ENCODE results near the gene ZNF570.

The ZNF570 gene

DNA sequence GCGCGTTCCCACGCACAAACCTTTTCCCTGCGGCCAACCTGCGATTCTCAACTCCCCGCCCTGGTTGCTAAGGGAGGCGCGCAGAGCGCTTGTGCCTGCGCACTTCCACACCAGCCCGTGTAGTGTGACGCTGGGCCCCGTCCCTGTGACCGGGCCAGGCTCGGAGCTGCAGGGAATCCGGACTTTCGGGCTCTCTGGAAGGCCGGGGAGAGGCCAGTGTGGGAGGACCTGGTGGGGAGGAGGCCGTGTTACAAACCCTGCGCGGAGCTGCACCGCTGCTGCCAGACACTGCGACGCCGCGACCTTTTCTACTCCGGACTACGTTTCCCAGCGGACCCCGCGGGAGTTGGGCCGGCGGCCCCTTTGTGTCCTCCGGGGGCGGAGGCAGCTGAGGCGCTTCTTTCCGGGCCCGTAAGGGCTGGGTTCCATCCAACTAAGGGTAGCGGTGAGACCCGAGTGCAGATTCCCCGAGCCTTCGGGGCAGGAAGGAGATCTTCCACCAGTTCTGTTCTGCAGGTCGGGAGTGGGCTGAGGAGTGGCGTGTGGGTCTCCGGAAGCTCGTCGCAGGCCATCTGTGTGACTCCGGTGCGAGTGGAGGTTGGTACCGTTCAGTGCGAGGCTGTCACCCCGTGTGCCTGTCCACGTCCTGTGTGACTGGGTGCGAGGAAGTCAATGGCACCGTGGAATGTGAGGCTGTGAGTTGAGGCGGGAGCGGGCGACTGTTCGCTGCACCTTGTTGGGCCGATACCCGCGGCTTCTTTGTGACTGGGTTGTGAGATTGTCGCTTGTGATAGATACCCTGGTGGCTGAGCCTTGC, at the start of gene ZNF570:
Gene ZNF570 (plus strand): TSS at position 396 of the 817 bp plus-strand sequence. CDS start 999 bp downstream, outside the sequence.
- Histone ChIP-seq H3K9me3 (peaks cover 7% of the 10 kb centered on the region; the same call in 1 of the 2 replicates), H3K36me3 (replicated peaks) (peaks cover 15% of the 10 kb centered on the region), H3K27me3 (ENCODE audit: low read depth) (no peaks in the 10 kb centered on the region), H3K4me3 (peak within 1 kb of the TSS; percentile 73), H3K4me1 (peaks cover 3% of the 10 kb centered on the region)
- DNase-seq (ENCODE audit: low spot score in 2 of 2): peak; percentile 67 to 90
- in situ Hi-C loops (cut with MboI; ENCODE audit: low sequenced_read_pairs): no loop called here

DNA sequence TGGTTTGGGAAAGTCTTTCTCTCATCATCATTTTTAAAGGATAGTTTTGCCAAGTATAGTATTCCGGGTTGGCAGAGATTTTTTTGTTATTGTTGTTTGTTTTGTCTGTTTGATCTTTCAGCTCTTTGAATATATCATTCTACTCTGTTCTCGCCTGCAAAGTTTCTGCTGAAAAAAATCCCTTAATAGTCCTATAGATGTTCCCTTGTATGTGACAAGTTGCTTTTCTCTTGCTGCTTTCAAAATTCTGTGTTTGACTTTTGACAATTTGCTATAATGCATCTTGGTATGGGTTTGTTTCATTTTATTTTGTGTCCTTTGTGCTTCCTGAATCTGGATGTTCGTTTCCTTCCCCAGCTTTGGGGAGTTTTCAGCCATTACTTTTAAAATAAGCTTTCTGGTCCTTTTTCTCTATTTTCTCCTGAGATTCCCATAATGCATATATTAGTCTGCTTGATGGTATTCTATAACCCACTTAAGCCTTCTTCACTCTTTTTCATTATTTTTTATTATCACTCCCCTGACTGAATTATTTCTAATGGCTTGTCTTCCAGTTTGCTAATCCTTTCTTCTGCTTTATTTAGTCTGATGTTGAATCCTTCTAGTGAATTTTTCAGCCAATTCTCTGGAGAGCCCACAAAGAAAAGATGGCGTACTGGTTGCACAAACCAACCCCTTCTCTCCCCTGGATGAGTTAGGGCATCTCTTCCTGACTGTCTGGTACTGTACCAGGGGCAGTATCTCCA, 16.5 kb upstream of the ZNF570 start:
- Histone ChIP-seq H3K4me3 (no peak overlapping the region), H3K36me3 (replicated peaks) (no peaks in the 10 kb centered on the region), H3K27me3 (ENCODE audit: low read depth) (no peaks in the 10 kb centered on the region), H3K9me3 (peaks cover 18% of the 10 kb centered on the region), H3K4me1 (no peaks in the 10 kb centered on the region)
- no peak for DNase-seq (ENCODE audit: low spot score in 2 of 2)
- in situ Hi-C loops (cut with MboI; ENCODE audit: low sequenced_read_pairs): no loop called here

DNA sequence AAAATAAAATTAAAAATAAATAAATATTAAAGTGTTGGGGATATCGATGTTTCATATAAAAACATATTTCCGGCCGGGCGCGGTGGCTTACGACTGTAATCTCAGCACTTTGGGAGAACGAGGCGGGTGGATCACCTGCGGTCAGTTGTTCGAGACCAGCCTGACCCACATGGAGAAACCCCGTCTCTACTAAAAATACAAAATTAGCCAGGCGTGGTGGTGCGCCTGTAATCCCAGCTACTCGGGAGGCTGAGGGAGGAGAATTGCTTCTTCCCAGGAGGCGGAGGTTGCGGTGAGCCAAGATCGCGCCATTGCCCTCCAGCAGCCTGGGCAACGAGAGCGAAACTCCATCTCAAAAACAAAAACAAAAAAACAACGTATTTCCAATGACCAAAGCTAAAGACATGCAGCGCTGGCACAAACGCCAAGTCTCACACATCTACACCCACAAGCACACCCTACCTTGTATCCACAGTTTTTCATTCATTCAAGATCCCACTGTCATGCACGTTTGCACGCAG, 2.8 kb upstream of the ZNF570 start:
- Histone ChIP-seq H3K9me3 (peaks cover 7% of the 10 kb centered on the region; the same call in 1 of the 2 replicates), H3K27me3 (ENCODE audit: low read depth) (no peaks in the 10 kb centered on the region), H3K4me1 (peaks cover 3% of the 10 kb centered on the region), H3K4me3 (peak overlapping the region; percentile 68), H3K36me3 (replicated peaks) (peaks cover 21% of the 10 kb centered on the region)
- in situ Hi-C loops (cut with MboI; ENCODE audit: low sequenced_read_pairs): no loop called here
- peak in 1 of 2 experiments; percentile 7 for DNase-seq (ENCODE audit: low spot score in 2 of 2)

GRCh38 chr19:37466798-37467607, 2.2 kb upstream of the ZNF570 start, which contains the start of gene ZNF569:
ZNF569 (minus strand) TSS chr19:37467444; CDS start chr19:37444921, 22,523 bp downstream.
- Histone ChIP-seq H3K27me3 (ENCODE audit: low read depth) (no peaks in the 10 kb centered on the region), H3K4me1 (peaks cover 3% of the 10 kb centered on the region), H3K9me3 (peaks cover 7% of the 10 kb centered on the region; the same call in 1 of the 2 replicates), H3K36me3 (replicated peaks) (peaks cover 23% of the 10 kb centered on the region), H3K4me3 (peak within 1 kb of the TSS; percentile 68)
- peak; percentile 83 to 89 for DNase-seq (ENCODE audit: low spot score in 2 of 2)
- in situ Hi-C loops (cut with MboI; ENCODE audit: low sequenced_read_pairs): no loop called here

DNA sequence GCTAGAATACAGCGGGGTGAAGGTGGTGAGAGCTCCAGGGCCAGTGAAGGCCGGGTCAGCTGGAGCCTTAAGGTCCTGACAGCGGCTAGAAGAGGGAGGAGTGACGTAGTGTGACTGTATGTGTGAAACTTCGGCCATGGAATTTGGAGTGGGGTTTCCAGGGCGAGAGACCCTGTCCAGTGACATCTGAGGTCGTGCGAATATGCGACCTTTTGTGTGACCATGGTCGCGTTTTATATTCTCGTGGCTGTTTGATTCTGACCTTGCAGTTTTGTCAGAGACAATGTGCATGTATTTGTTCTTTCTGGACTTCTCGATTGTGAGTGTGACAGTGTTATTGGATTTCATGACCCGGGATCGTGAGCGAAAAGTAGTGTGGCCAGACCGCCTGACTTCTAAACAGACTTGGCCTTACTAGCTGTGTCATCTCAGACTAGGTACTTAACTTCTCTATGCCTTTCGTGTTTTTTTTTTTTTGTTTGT, 1.5 kb upstream of the ZNF570 start:
- H3K27me3 ChIP-seq (ENCODE audit: low read depth): no peaks in the 10 kb centered on the region
- in situ Hi-C loops (cut with MboI; ENCODE audit: low sequenced_read_pairs): no loop called here
- H3K4me1 ChIP-seq: peaks cover 3% of the 10 kb centered on the region
- H3K36me3 ChIP-seq (replicated peaks): peaks cover 23% of the 10 kb centered on the region
- H3K9me3 ChIP-seq: peaks cover 7% of the 10 kb centered on the region; the same call in 1 of the 2 replicates
- DNase-seq (ENCODE audit: low spot score in 2 of 2): no peak
- H3K4me3 ChIP-seq: peak overlapping the region; percentile 68

DNA sequence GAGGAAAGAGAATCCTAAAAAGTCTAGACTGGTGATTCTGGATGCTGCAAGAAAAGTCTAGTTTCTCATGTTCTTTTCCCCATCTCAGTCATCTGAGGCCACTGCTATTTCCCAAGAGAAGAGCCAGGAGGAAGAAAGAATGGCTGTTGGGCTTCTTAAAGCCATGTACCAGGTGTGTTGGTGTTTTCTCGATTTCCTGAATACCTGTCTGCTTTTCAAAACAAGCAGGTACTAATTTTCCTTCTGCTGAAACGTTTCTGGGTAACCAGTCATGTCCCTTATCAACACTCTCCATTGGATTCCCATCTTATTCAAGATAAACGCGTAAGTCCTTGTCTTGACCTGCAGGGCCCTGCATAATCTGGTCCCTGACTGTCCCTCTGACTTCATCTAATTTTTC, 1.1 kb downstream of the ZNF570 start:
- Histone ChIP-seq H3K9me3 (peaks cover 7% of the 10 kb centered on the region; the same call in 1 of the 2 replicates), H3K4me3 (peak overlapping the region; percentile 73)
- in situ Hi-C loops (cut with MboI; ENCODE audit: low sequenced_read_pairs): no loop called here

GRCh38 chr19:37472165-37472564, 3.0 kb downstream of the ZNF570 start:
- H3K36me3 ChIP-seq (replicated peaks): peaks cover 9% of the 10 kb centered on the region; the same call in 1 of the 2 replicates
- in situ Hi-C loops (cut with MboI; ENCODE audit: low sequenced_read_pairs): no loop called here
- no peaks in the 10 kb centered on the region for H3K27me3 ChIP-seq (ENCODE audit: low read depth)
- no peak overlapping the region for H3K4me3 ChIP-seq
- peaks cover 11% of the 10 kb centered on the region; the same call in 1 of the 2 replicates for H3K9me3 ChIP-seq
- DNase-seq (ENCODE audit: low spot score in 2 of 2): no peak
- peaks cover 3% of the 10 kb centered on the region for H3K4me1 ChIP-seq

More for the DNA sequence above, 1.1 kb downstream of the ZNF570 start:
- Histone ChIP-seq H3K27me3 (ENCODE audit: low read depth) (no peaks in the 10 kb centered on the region), H3K36me3 (replicated peaks) (peaks cover 5% of the 10 kb centered on the region), H3K4me1 (peaks cover 3% of the 10 kb centered on the region)
- no peak for DNase-seq (ENCODE audit: low spot score in 2 of 2)

- Histone ChIP-seq H3K4me1 (no peaks in the 10 kb centered on the region), H3K27me3 (ENCODE audit: low read depth) (no peaks in the 10 kb centered on the region), H3K4me3 (no peak overlapping the region), H3K36me3 (replicated peaks) (no peaks in the 10 kb centered on the region), H3K9me3 (peaks cover 16% of the 10 kb centered on the region)
- no peak for DNase-seq (ENCODE audit: low spot score in 2 of 2)
- in situ Hi-C loops (cut with MboI; ENCODE audit: low sequenced_read_pairs): no loop called here
Observed at GRCh38 chr19:37484406-37485168, 15.4 kb downstream of the ZNF570 start.

GRCh38 chr19:37492213-37492612, 23.1 kb downstream of the ZNF570 start:
- Histone ChIP-seq H3K9me3 (peaks cover 6% of the 10 kb centered on the region; the same call in 1 of the 2 replicates), H3K36me3 (replicated peaks) (no peaks in the 10 kb centered on the region), H3K4me1 (no peaks in the 10 kb centered on the region), H3K4me3 (no peak overlapping the region), H3K27me3 (ENCODE audit: low read depth) (no peaks in the 10 kb centered on the region)
- in situ Hi-C loops (cut with MboI; ENCODE audit: low sequenced_read_pairs): no loop called here
- DNase-seq (ENCODE audit: low spot score in 2 of 2): no peak

DNA sequence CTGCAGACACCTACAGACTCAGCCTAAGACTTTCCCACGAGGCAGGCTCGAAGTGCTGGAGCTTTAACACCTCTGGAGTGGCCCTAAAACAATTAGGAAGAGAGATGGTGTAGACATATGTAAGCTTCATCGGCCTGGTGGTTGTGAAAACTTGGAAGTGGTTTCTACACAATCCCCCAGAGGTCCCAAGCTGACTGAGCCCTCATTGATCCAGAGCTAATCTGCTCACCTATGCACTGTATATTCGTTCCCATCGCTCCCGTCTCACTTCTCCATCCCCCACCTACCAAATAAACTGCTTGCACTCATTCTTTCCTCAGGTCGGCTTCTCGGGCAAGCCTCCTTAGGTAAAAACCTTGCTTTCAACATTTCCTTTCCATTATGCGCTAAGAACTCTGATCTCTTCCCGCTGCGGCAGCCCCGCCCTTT, 36.8 kb downstream of the ZNF570 start:
- no peaks in the 10 kb centered on the region for H3K36me3 ChIP-seq (replicated peaks)

GRCh38 chr19:37506387-37507166, 37.4 kb downstream of the ZNF570 start, which contains the start of gene ZNF793:
ZNF793 (plus strand) TSS chr19:37506939; CDS start chr19:37523440, 16,501 bp downstream.
- no peak for DNase-seq (ENCODE audit: low spot score in 2 of 2)
- H3K4me1 ChIP-seq: no peaks in the 10 kb centered on the region
- H3K4me3 ChIP-seq: no peak within 1 kb of the TSS
- H3K9me3 ChIP-seq: no peaks in the 10 kb centered on the region
- no peaks in the 10 kb centered on the region for H3K27me3 ChIP-seq (ENCODE audit: low read depth)
- no peaks in the 10 kb centered on the region for H3K36me3 ChIP-seq (replicated peaks)
- in situ Hi-C loops (cut with MboI; ENCODE audit: low sequenced_read_pairs): no loop called here

More for the DNA sequence above, 36.8 kb downstream of the ZNF570 start:
- Histone ChIP-seq H3K4me1 (no peaks in the 10 kb centered on the region), H3K4me3 (no peak overlapping the region), H3K9me3 (no peaks in the 10 kb centered on the region), H3K27me3 (ENCODE audit: low read depth) (no peaks in the 10 kb centered on the region)
- DNase-seq (ENCODE audit: low spot score in 2 of 2): no peak
- in situ Hi-C loops (cut with MboI; ENCODE audit: low sequenced_read_pairs): no loop called here

- Histone ChIP-seq H3K4me1 (no peaks in the 10 kb centered on the region), H3K36me3 (replicated peaks) (no peaks in the 10 kb centered on the region), H3K4me3 (no peak overlapping the region), H3K9me3 (no peaks in the 10 kb centered on the region), H3K27me3 (ENCODE audit: low read depth) (no peaks in the 10 kb centered on the region)
- no peak for DNase-seq (ENCODE audit: low spot score in 2 of 2)
- in situ Hi-C loops (cut with MboI; ENCODE audit: low sequenced_read_pairs): no loop called here
Observed at GRCh38 chr19:37507167-37507464, 38.0 kb downstream of the ZNF570 start.
